ENCODE data around the gene RARRES1. TPM values are rescaled to one million over a fixed set of nuclear protein-coding genes. Genes with fewer than 3 reads are reported as not detected.

The RARRES1 gene
- total RNA-seq, 1 experiment from 2014 or later = 0.35 TPM

Other genes starting within 250 kb of the RARRES1 start
- 22.3 to 35.6 TPM (median 31.9 TPM) in 3 replicates for gene MLF1, start 161.3 kb downstream of the RARRES1 start, total RNA-seq (2021)
- gene GFM1, start 87.9 kb downstream of the RARRES1 start, total RNA-seq (2021) = 38.9 to 44.5 TPM (median 43.2 TPM) in 3 replicates
- gene LXN, start 59.8 kb downstream of the RARRES1 start, total RNA-seq (2021) = 3.8 to 4.6 TPM (median 4.4 TPM) in 3 replicates
- 6.6 to 8.2 TPM (median 6.7 TPM) in 3 replicates for gene MFSD1, start 69.6 kb upstream of the RARRES1 start, total RNA-seq (2021)